KMS-11 (cell line): Measurements from ENCODE around the gene FGB.

ENCODE experiments used
- H2AFZ ChIP-seq: fragments of 200-600 bp; sonication (generic); 2 replicates; pipeline ENCODE4 v1.6.1; 2016; ENCODE audit warnings: antibody characterized with exemption, mixed run types, low read depth
- H3K27ac ChIP-seq: fragments of 200-600 bp; sonication (generic); 2 replicates; pipeline ENCODE4 v1.6.1; 2016; ENCODE audit warnings: mild to moderate bottlenecking, mixed run types
- H3K27me3 ChIP-seq: fragments of 200-600 bp; sonication (generic); 2 replicates; pipeline ENCODE4 v1.6.1; 2017; ENCODE audit warnings: mild to moderate bottlenecking, low read depth, mixed run types, moderate library complexity; ENCODE audit not compliant: insufficient read depth
- H3K36me3 ChIP-seq: fragments of 200-600 bp; sonication (generic); 2 replicates; pipeline ENCODE4 v1.6.1; 2017; ENCODE audit warnings: mild to moderate bottlenecking, mixed run types; ENCODE audit not compliant: insufficient read depth
- H3K4me1 ChIP-seq: fragments of 200-600 bp; sonication (generic); 2 replicates; pipeline ENCODE4 v1.6.1; 2016; ENCODE audit warnings: mild to moderate bottlenecking, low read depth, mixed run types; ENCODE audit not compliant: poor library complexity, severe bottlenecking
- H3K4me2 ChIP-seq: fragments of 200-600 bp; sonication (generic); 2 replicates; pipeline ENCODE4 v1.7.0; 2016; ENCODE audit warnings: mild to moderate bottlenecking, mixed run types
- H3K4me3 ChIP-seq: fragments of 200-600 bp; sonication (generic); IDR thresholded peaks from 2 replicates; pipeline ENCODE4 v1.6.1; 2017; ENCODE audit warnings: low read depth, low read length, mixed read lengths; ENCODE audit not compliant: insufficient read depth
- H3K79me2 ChIP-seq: fragments of 200-600 bp; sonication (generic); 2 replicates; pipeline ENCODE4 v1.6.1; 2016; ENCODE audit warnings: low read depth, mixed run types; ENCODE audit not compliant: insufficient read depth
- H3K9ac ChIP-seq: fragments of 200-600 bp; sonication (generic); 2 replicates; pipeline ENCODE4 v1.6.1; 2016; ENCODE audit warnings: mild to moderate bottlenecking, mixed run types
- H4K20me1 ChIP-seq: fragments of 200-600 bp; sonication (generic); 2 replicates; pipeline ENCODE4 v1.6.1; 2016; ENCODE audit warnings: mild to moderate bottlenecking, mixed run types; ENCODE audit not compliant: insufficient read depth
- TF ChIP-seq, protein P1 (sequence below): fragments of 200-600 bp; sonication (generic); conservative IDR thresholded peaks from 2 replicates; pipeline ENCODE4 v1.6.1; 2017; ENCODE audit warnings: low read depth, mild to moderate bottlenecking, antibody characterized with exemption, low read length, moderate library complexity, mixed read lengths

Gene FGB

GRCh38 chr4:154611833-154612232 lies 49.0 kb downstream of the FGB start:
- Histone ChIP-seq H3K4me1 (peaks cover 11% of the 10 kb centered on the region), H2AFZ (no peak overlapping the region), H3K79me2 (no peaks in the 10 kb centered on the region), H3K4me3 (no peak overlapping the region), H3K36me3 (no peaks in the 10 kb centered on the region), H4K20me1 (no peaks in the 10 kb centered on the region), H3K4me2 (no peak overlapping the region), H3K27ac (no peak overlapping the region), H3K9ac (no peak overlapping the region), H3K27me3 (no peaks in the 10 kb centered on the region)
- TF ChIP-seq, protein P1, sequence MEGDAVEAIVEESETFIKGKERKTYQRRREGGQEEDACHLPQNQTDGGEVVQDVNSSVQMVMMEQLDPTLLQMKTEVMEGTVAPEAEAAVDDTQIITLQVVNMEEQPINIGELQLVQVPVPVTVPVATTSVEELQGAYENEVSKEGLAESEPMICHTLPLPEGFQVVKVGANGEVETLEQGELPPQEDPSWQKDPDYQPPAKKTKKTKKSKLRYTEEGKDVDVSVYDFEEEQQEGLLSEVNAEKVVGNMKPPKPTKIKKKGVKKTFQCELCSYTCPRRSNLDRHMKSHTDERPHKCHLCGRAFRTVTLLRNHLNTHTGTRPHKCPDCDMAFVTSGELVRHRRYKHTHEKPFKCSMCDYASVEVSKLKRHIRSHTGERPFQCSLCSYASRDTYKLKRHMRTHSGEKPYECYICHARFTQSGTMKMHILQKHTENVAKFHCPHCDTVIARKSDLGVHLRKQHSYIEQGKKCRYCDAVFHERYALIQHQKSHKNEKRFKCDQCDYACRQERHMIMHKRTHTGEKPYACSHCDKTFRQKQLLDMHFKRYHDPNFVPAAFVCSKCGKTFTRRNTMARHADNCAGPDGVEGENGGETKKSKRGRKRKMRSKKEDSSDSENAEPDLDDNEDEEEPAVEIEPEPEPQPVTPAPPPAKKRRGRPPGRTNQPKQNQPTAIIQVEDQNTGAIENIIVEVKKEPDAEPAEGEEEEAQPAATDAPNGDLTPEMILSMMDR: no peak

DNA sequence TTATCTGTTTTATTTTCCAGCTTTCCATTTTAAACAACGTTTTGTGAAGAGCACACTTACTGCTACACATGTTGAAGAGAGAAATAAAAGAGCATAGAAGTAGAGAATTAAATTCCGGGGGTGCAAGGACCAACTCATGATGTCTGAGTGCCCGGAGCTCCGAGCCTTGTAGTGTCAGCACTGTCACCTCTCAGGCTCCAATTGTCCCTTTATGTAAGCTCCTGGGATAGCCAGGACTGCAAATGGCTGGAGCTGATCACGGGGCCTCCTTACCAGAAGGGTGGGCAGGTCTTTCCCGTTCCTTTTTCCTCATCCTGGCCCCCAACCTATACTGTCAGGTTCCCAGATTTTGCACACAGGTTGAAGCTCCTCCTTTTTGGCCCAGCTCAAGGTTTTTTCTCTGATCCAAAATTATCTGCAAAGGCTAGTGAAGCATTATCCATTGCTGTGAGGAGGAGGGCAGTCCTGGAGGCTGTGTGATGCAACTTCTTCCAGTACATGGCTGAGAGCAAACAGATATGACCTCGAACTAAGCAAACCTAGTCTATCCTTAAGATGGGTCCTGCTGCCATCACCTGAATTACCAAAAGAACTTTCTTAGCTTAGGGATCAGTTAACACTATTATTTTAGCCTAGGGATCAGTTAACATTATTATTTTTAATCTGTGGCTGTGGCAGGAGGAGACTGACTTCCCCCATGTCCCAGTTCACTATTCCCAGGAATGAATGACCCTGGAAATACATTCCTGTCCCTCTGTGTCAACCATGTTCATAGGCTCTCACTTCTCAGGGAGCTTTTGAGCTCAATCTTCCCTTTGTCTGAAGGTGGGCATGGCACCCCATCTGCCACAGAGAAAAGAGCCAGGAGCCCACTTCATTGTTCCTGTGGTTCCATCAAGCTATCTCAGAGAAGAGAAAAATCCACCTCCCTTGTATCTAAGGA lies 49.9 kb downstream of the FGB start, which contains the start of gene FGG:
TSS of gene FGG (minus strand) at position 185 of the 943 bp plus-strand sequence. CDS start at position 138, 47 bp downstream.
- Histone ChIP-seq H3K4me3 (no peak within 1 kb of the TSS), H3K9ac (no peak within 1 kb of the TSS), H3K4me1 (peaks cover 16% of the 10 kb centered on the region), H4K20me1 (no peaks in the 10 kb centered on the region), H3K36me3 (no peaks in the 10 kb centered on the region), H3K27ac (no peak within 1 kb of the TSS), H3K4me2 (no peak within 1 kb of the TSS), H3K79me2 (no peaks in the 10 kb centered on the region), H2AFZ (no peak within 1 kb of the TSS), H3K27me3 (no peaks in the 10 kb centered on the region)
- TF ChIP-seq, protein P1: no peak

DNA sequence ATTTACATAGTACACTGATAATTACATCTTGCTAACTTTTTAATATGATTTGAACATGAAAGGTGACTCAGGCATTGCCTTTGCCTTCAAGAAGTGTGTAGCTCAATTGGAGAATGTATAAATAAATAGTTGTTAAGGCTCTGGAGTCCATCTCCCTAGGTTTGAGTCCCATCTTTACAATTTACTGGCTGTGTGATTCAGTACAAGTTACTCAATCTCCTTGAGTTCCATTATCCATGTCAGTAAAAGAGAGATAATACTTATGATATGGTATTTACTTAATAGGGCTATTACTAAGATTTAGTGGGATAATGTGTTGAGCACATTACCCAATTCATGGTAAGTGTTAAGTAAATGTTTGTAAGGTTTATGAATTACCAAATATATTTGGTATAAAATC lies 51.5 kb downstream of the FGB start:
- H3K4me2 ChIP-seq: no peak overlapping the region
- no peak overlapping the region for H3K9ac ChIP-seq
- no peaks in the 10 kb centered on the region for H3K79me2 ChIP-seq
- no peaks in the 10 kb centered on the region for H3K36me3 ChIP-seq
- no peak overlapping the region for H2AFZ ChIP-seq
- H3K27me3 ChIP-seq: no peaks in the 10 kb centered on the region
- H4K20me1 ChIP-seq: no peaks in the 10 kb centered on the region
- no peak overlapping the region for H3K27ac ChIP-seq
- H3K4me1 ChIP-seq: peaks cover 19% of the 10 kb centered on the region
- TF ChIP-seq, protein P1: no peak
- no peak overlapping the region for H3K4me3 ChIP-seq

- no peaks in the 10 kb centered on the region for H3K27me3 ChIP-seq
- no peak overlapping the region for H3K9ac ChIP-seq
- no peaks in the 10 kb centered on the region for H4K20me1 ChIP-seq
- no peak overlapping the region for H3K4me2 ChIP-seq
- H3K4me1 ChIP-seq: peaks cover 19% of the 10 kb centered on the region
- no peaks in the 10 kb centered on the region for H3K36me3 ChIP-seq
- no peak overlapping the region for H2AFZ ChIP-seq
- TF ChIP-seq, protein P1: no peak
- H3K27ac ChIP-seq: no peak overlapping the region
- no peaks in the 10 kb centered on the region for H3K79me2 ChIP-seq
- no peak overlapping the region for H3K4me3 ChIP-seq
Measured at GRCh38 chr4:154615211-154615610, 52.4 kb downstream of the FGB start.
